Astrocyte of the hippocampus (primary cell): Measurements from ENCODE around the gene ERCC3.
A peak's percentile ranks its signal among the peaks of the same experiment; 100 is the strongest.
"Not testable (repeated sequence)": the region's sequence is repeated elsewhere in the genome, so short reads cannot be mapped to it uniquely, and the experiment has no call there.

Experiments used
- DNase-seq: peaks from one replicate; pipeline ENCODE4 v3.0.0; 2011; ENCODE audit warnings: low read depth, low spot score

ERCC3 gene

GRCh38 chr2:127279781-127280180 lies 14.2 kb downstream of the ERCC3 start:
- DNase-seq: no peak

- no peak for DNase-seq
Measured at GRCh38 chr2:127278959-127279358, 15.0 kb downstream of the ERCC3 start.

GRCh38 chr2:127277028-127277427 lies 16.9 kb downstream of the ERCC3 start:
- DNase-seq: no peak

GRCh38 chr2:127275789-127276188 lies 18.2 kb downstream of the ERCC3 start:
- no peak for DNase-seq

DNA sequence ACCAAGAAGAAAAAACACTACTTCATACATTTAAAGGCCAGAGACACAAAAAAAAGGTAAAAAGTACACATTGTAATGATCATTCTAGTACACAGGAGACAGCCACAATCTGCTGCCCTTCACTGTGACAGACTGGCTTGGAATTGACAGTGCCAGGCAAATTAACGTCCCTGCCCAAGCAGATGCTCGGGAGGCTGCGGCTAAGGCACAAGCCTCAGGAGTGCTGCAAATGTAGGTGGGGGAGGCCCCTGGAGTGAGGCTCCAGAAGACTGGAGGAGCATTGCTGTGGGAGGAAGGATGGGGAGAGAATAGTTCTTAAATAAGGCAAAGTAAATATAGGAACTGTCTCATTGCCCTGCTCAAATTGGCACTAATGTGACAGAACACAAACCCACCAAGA lies 18.6 kb downstream of the ERCC3 start:
- no peak for DNase-seq

GRCh38 chr2:127270663-127271062 lies 23.3 kb downstream of the ERCC3 start:
- no peak for DNase-seq

DNA sequence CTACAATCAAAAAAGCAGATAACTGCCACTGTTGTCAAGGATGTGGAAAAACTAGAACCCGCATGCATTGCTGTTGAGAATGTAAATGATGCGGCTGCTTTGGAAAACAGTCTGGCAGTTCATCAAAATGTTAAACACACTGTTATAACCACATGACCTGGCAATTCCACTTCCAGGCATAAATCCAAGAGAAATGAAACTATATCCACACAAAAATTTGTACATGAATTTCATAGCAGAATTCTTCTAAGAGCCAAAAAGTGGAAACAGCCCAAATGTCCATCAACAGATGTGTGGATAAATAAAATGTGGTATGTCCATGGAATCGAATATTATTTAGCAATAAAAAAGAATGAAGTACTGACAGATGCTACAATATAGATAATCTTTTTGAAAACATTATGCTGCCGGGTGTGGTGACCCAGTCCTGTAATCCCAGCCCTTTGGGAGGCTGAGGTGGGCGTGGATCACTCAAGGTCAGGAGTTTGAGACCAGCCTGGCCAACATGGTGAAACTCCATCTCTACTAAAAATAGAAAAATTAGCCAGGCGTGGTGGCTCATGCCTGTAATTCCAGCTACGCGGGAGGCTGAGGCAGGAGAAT lies 32.0 kb downstream of the ERCC3 start:
- peak; percentile 25 for DNase-seq

GRCh38 chr2:127259355-127259754 lies 34.6 kb downstream of the ERCC3 start:
- no peak for DNase-seq

DNA sequence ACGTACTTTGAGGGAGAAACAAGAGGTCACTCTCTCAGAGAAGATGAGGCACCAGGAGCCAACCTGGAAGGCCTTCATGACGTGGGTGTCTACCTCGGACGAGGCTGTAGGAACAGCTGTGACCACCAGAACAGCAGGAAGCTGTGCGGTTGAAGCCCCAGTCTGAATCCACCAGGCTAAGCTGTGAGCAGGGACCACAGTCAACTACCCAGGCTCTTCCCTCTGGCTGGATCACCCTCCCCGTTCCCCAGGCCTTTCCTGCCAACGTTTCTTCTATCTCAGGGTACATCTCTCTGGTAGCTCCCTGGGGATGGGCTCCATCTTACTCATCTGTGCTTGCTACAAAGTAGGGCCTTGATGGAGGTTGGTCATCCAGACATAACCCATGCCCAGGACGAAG lies 37.1 kb downstream of the ERCC3 start:
- DNase-seq: no peak

DNA sequence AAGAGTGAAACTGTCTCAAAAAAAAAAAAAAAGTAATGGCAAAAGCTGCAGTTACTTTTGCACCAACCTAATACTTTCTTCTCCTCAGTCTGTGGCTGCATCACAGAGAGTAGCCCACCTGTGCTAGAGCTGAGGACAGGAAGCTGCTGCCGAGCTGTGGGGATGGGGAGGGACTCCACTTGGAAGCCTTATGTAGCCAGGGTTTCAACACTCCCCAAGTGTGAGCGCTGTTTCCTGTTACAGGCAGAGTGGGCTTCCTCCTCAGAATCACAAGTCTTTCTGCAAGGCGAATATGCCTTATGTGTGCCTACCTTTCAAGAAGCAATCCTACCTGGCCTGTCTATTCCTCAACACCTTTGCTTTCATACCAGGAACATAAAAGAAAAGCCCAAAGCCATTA lies 37.6 kb downstream of the ERCC3 start:
- no peak for DNase-seq

DNA sequence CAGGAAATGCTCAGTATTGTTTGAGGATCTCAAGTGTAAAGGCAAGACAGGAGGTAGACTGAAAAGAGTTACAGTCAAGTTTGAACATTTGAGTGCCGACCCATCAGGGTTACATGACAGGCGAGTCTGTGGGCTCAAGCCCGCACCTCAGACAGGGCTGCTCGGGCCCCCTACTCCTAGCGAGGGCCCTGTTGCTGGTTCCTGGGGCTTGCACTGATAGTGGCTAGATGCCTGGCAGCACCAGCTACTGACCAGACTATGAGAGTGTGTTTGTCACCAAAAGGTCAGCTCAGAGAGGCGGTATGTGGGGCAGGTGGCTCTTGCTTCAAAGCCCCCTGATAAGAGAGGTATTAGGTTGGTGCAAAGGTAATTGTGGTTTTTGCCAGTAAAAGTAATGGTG lies 38.2 kb downstream of the ERCC3 start:
- no peak for DNase-seq

DNA sequence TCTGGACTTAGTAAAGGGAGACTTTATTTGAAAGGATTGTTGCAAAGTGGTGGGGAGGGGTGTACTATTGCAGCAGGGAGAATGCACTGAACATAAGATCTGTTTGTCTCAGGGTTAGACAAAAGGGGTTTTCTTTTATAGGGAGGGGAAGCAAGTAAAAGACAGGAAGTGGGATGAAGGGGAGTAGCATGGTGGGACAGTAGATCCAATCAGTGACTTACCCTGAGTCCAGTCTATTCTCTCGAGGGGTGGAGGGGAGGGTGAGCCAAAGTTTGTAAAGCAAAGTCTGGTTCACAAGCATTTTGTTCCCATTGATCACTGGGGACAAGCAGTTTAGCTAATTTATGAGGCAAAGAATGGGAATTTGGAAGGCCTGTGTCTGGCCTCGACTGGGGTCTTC lies 38.8 kb downstream of the ERCC3 start:
- no peak for DNase-seq

DNA sequence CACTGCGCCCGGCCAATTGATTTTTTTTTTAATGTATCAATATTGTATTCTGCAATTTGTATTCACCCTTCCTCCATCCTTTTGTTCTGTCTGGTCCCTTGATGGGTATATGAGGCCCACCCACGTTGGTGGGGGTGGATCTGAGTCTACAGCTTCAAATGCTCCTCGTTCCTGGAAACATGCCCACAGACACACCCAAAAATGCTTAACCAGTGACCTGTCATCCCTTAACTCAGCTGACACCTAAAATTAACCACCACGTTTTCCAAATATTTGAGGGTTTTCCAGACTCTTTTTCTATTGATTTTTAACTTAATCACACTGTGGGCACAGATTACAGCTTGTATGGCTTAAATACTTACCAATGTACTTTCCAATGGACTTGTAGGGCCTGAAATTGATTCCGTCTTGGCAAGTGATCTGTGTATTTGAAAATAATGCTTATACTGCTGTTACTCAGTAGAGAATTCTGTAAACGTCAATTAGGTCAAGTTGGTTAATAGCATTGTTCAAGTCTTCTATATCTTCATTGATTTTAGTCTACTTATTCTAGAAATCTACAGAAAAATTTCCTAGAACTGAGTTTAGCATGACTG lies 39.5 kb downstream of the ERCC3 start:
- peak; percentile 61 for DNase-seq

- DNase-seq: not testable (repeated sequence)
Measured at GRCh38 chr2:127241184-127241583, 52.8 kb downstream of the ERCC3 start.

DNA sequence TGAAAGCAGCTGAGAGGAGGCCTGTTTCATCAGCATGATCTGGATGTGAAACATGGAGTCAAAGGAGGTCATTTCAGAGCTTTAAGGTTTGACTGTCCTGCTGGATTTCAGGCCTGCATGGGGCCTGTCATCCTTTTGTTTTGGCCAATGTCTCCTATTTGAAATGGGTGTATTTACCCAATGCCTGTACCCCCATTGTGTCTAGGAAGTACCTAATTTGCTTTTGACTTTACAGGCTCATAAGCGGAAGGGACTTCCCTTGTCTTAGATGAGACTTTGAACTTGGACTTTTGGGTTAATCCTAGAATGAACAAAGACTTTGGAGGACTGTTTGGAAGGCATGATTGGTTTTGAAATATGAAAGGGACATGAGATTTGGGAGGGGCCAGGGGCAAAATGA lies 54.5 kb downstream of the ERCC3 start:
- DNase-seq: no peak

- DNase-seq: not testable (repeated sequence)
Measured at GRCh38 chr2:127237768-127238167, 56.2 kb downstream of the ERCC3 start.

DNA sequence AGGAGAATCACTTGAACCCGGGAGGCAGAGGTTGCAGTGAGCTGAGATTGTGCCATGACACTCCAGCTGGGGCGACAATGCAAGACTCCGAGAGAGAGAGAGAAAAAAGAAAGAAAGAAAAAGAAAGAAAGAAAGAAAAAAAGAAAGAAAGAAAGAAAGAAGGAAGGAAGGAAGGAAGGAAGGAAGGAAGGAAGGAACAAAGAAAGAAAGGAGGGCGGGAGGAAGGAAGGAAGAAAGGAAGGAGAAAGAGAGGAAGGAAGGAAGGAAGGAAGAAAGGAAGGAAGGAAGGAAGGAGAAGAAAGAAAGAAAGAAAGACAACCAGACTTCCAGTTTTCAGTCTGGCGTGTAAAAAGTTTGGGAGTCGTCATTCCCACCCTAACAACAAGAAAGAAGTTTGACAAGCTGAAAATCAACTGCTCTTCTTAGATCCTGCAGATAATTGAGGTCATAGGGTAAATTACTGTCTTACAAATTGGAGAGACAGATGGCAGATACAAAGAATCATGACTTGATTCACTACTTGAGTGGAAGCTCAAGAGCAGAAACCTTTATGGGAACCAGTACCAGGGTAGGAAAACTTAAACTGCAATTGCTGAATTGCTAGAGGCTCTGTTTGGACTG lies 58.8 kb downstream of the ERCC3 start:
- DNase-seq: no peak

GRCh38 chr2:127233710-127234109 lies 60.2 kb downstream of the ERCC3 start:
- no peak for DNase-seq

GRCh38 chr2:127231130-127231865 lies 62.6 kb downstream of the ERCC3 start:
- DNase-seq: no peak

- DNase-seq: no peak
Measured at GRCh38 chr2:127229555-127229954, 64.4 kb downstream of the ERCC3 start.

DNA sequence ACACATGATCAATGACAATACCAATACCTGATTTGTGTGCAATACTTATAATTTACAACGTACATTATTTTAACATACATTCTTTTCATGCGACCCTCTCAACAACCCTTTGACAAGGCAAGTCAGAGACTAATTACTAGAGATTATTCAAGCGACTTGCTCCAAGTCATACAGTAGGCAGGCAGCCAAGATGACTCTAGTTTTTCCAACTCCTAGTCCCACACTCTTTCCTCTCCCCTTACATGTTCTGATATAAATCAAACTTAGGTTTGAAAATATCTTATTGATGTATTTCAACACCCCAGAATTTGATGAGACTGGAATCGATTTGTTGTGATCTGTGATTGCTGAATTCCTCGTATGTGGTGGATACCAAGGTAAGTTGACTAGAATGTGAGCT lies 65.8 kb downstream of the ERCC3 start:
- peak; percentile 68 for DNase-seq

DNA sequence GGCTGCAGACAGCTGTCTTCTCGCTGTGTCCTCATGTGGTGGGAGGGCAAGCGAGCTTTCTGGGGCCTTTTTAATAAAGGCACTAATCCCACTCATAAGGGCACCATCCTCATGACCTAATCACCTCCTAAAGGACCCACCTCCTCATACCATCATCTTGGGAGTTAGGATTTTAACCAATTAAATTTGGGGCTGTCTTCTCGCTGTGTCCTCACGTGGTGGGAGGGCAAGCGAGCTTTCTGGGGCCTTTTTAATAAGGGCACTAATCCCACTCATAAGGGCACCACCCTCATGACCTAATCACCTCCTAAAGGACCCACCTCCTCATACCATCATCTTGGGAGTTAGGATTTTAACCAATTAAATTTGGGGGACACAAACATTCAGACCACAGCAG lies 66.7 kb downstream of the ERCC3 start:
- DNase-seq: not testable (repeated sequence)
